Measurements from ENCODE around the gene HLX. TPM values are rescaled to one million over a fixed set of nuclear protein-coding genes. Genes with fewer than 3 reads are reported as not detected.

Gene HLX
- total and polyA plus RNA-seq, 4 donors = 3.0 to 8.3 (median 6.1) TPM

DNA sequence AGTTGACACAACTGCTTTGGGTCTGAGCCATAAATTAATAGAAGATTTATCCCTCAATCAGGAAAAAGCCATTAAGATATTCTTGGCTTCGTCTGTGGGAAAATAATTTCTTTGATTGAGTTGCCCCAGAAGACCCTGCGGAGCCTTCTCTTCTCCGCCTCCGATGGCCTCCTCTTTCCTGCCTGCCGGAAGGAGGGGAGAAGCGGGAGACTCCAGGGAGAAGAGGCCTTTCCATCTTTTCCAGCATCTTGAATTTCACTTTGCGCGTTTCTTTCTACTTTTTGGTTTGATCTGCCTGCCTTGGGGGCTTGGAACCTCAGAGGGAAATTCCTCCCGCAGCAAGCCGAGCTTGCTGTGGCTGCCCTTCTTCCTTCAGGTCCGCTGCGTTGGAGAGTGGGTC lies 16.8 kb downstream of the HLX start:
- H3K4me3 ChIP-seq (ENCODE audit: low read depth in 1 of 3, low read length in 3 of 3) = no peak overlapping the region
- H3K9me3 ChIP-seq (ENCODE audit: control insufficient read depth in 4 of 4, low read length in 3 of 4) = peaks cover 0 to 3% (median 1%) of the 10 kb centered on the region in 4 donors
- H3K4me1 ChIP-seq (ENCODE audit: control insufficient read depth in 4 of 4, insufficient read depth in 4 of 4, low read length in 3 of 4) = peaks cover 4 to 21% (median 12%) of the 10 kb centered on the region in 4 donors
- WGBS = 55% methylated on average over 12 of the region's 12 CpGs
- no peak overlapping the region for H3K27ac ChIP-seq (ENCODE audit: low read depth in 1 of 2, low read length in 2 of 2)
- DNase-seq (ENCODE audit: low spot score) = no peak
- no peaks in the 10 kb centered on the region for H3K36me3 ChIP-seq (ENCODE audit: control insufficient read depth in 4 of 4, insufficient read depth in 3 of 4, low read depth in 1 of 4, low read length in 3 of 4)
- H3K27me3 ChIP-seq (ENCODE audit: control insufficient read depth in 4 of 4, insufficient read depth in 4 of 4, low read length in 3 of 4) = peaks cover 3 to 25% (median 10%) of the 10 kb centered on the region in 4 donors
- H3K9ac ChIP-seq (ENCODE audit: low read depth in 1 of 2, low read length in 2 of 2) = no peak overlapping the region
- TF ChIP-seq ZBTB33 (IDR thresholded peaks at IDR 0.05) (no peak), FOXA1 (IDR thresholded peaks at IDR 0.05) (no peak), GABPA (IDR thresholded peaks at IDR 0.05 in 1 of 2, conservative IDR thresholded peaks at IDR 0.05 in 1 of 2) (no peak), TAF1 (conservative IDR thresholded peaks at IDR 0.05) (no peak)

DNA sequence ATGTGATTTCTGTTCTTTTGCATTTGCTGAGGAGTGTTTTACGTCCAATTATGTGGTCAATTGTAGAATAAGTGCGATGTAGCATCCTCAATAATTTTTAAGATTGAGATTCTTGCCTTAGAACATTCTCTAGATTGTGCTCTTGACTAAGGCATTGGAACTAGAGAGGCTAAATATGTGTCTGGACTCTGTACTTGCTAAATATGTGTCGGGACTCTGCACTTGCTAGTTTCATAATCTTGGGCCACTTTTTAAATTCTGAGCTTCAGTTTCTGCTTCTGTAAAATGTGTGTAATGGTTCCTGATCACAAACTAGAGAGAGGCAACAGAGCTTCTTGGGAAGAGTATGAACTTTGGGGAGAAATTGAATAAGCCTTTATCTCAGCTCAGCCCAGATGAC lies 21.6 kb downstream of the HLX start:
- no peaks in the 10 kb centered on the region for H3K9me3 ChIP-seq (ENCODE audit: control insufficient read depth in 4 of 4, low read length in 3 of 4)
- H3K27me3 ChIP-seq (ENCODE audit: control insufficient read depth in 4 of 4, insufficient read depth in 4 of 4, low read length in 3 of 4) = peaks cover 0 to 3% (median 0%) of the 10 kb centered on the region in 4 donors
- TF ChIP-seq HNF4A (conservative IDR thresholded peaks at IDR 0.05) (peak; percentile 15 to 51), NR2F2 (IDR thresholded peaks at IDR 0.05) (no peak), FOXA2 (IDR thresholded peaks at IDR 0.05) (no peak)
- H3K4me3 ChIP-seq (ENCODE audit: low read depth in 1 of 3, low read length in 3 of 3) = no peak overlapping the region
- no peak overlapping the region for H3K9ac ChIP-seq (ENCODE audit: low read depth in 1 of 2, low read length in 2 of 2)
- no peak overlapping the region for H3K27ac ChIP-seq (ENCODE audit: low read depth in 1 of 2, low read length in 2 of 2)
- 68% methylated on average over 3 of the region's 3 CpGs for WGBS
- H3K36me3 ChIP-seq (ENCODE audit: control insufficient read depth in 4 of 4, insufficient read depth in 3 of 4, low read depth in 1 of 4, low read length in 3 of 4) = no peaks in the 10 kb centered on the region
- DNase-seq (ENCODE audit: low spot score) = no peak
- peaks cover under 1 to 4% (median under 1%) of the 10 kb centered on the region in 4 donors for H3K4me1 ChIP-seq (ENCODE audit: control insufficient read depth in 4 of 4, insufficient read depth in 4 of 4, low read length in 3 of 4)

- no peak overlapping the region for H3K9ac ChIP-seq (ENCODE audit: low read depth in 1 of 2, low read length in 2 of 2)
- TF ChIP-seq ZBTB33 (IDR thresholded peaks at IDR 0.05) = no peak
- no peak for TF ChIP-seq NR2F2 (IDR thresholded peaks at IDR 0.05)
- no peak for TF ChIP-seq YY1 (IDR thresholded peaks at IDR 0.05)
- TF ChIP-seq, protein P1, sequence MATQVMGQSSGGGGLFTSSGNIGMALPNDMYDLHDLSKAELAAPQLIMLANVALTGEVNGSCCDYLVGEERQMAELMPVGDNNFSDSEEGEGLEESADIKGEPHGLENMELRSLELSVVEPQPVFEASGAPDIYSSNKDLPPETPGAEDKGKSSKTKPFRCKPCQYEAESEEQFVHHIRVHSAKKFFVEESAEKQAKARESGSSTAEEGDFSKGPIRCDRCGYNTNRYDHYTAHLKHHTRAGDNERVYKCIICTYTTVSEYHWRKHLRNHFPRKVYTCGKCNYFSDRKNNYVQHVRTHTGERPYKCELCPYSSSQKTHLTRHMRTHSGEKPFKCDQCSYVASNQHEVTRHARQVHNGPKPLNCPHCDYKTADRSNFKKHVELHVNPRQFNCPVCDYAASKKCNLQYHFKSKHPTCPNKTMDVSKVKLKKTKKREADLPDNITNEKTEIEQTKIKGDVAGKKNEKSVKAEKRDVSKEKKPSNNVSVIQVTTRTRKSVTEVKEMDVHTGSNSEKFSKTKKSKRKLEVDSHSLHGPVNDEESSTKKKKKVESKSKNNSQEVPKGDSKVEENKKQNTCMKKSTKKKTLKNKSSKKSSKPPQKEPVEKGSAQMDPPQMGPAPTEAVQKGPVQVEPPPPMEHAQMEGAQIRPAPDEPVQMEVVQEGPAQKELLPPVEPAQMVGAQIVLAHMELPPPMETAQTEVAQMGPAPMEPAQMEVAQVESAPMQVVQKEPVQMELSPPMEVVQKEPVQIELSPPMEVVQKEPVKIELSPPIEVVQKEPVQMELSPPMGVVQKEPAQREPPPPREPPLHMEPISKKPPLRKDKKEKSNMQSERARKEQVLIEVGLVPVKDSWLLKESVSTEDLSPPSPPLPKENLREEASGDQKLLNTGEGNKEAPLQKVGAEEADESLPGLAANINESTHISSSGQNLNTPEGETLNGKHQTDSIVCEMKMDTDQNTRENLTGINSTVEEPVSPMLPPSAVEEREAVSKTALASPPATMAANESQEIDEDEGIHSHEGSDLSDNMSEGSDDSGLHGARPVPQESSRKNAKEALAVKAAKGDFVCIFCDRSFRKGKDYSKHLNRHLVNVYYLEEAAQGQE (IDR thresholded peaks at IDR 0.05) = no peak
- TF ChIP-seq TAF1 (conservative IDR thresholded peaks at IDR 0.05) = no peak
- TF ChIP-seq FOXA2 (IDR thresholded peaks at IDR 0.05) = no peak
- TF ChIP-seq RXRA (IDR thresholded peaks at IDR 0.05) = no peak
- TF ChIP-seq FOXA1 (IDR thresholded peaks at IDR 0.05) = no peak
- TF ChIP-seq CTCF (IDR thresholded peaks at IDR 0.05; ENCODE audit: low read depth, low read length, missing input control) = no peak
- TF ChIP-seq RAD21 (IDR thresholded peaks at IDR 0.05) = no peak
- TF ChIP-seq SP1 (IDR thresholded peaks at IDR 0.05) = no peak
- TF ChIP-seq GABPA (IDR thresholded peaks at IDR 0.05 in 1 of 2, conservative IDR thresholded peaks at IDR 0.05 in 1 of 2) = no peak
- TF ChIP-seq JUND (IDR thresholded peaks at IDR 0.05) = no peak
- TF ChIP-seq EGR1 (IDR thresholded peaks at IDR 0.05; ENCODE audit: low read depth in 2 of 2) = no peak
- no peak for TF ChIP-seq ATF3 (IDR thresholded peaks at IDR 0.05)
- H3K27me3 ChIP-seq (ENCODE audit: control insufficient read depth in 4 of 4, insufficient read depth in 4 of 4, low read length in 3 of 4) = no peaks in the 10 kb centered on the region
- H3K27ac ChIP-seq (ENCODE audit: low read depth in 1 of 2, low read length in 2 of 2) = no peak overlapping the region
- WGBS = 76% methylated on average over 2 of the region's 2 CpGs
- peaks cover 3 to 14% (median 9%) of the 10 kb centered on the region in 4 donors for H3K4me1 ChIP-seq (ENCODE audit: control insufficient read depth in 4 of 4, insufficient read depth in 4 of 4, low read length in 3 of 4)
- no peak for DNase-seq (ENCODE audit: low spot score)
- no peaks in the 10 kb centered on the region for H3K9me3 ChIP-seq (ENCODE audit: control insufficient read depth in 4 of 4, low read length in 3 of 4)
- H3K4me3 ChIP-seq (ENCODE audit: low read depth in 1 of 3, low read length in 3 of 3) = no peak overlapping the region
- no peaks in the 10 kb centered on the region for H3K36me3 ChIP-seq (ENCODE audit: control insufficient read depth in 4 of 4, insufficient read depth in 3 of 4, low read depth in 1 of 4, low read length in 3 of 4)
Measured at GRCh38 chr1:220901881-220902280, 22.6 kb downstream of the HLX start.

Measured in liver (tissue), 9 donors.